Measurements from ENCODE around the gene IGSF23. TPM values are rescaled to one million over a fixed set of nuclear protein-coding genes. Genes with fewer than 3 reads are reported as not detected.

IGSF23 gene
- total and polyA plus RNA-seq, 2 of the 4 experiments (the other 2 are of a cell fraction): 0.27 TPM; not detected in 1

DNA sequence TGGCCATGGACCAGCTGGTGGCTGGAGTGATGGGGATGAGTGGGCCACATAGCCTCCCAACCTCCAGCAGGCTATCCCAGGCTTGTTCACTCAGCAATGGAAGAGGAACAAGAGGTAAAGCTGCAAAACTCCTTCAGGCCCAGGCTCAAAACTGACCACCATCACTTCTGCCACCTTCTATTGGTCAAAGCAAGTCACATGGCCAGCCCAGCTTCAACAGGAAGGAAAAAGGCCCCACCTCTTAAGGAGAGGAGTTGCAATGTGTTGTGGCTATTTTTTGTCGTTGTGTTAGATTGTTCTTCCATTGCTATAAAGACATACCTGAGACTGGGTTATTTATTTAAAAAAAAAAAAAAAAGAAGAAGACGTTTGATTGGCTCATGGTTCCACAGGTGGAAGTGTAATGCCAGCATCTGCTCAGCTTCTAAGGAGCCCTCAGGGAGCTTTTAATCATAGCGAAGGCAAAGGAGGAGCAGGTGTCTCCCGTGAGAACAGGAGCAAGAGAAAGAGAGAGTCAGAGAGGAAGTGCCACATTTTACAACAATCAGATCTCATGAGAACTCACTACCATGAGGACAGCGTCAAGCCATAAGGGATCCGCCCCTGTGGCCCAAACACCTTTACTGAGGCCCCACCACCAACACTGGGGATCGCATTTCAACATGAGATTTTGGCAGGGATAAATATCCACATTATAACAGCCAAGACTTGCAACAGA lies 5.4 kb downstream of the IGSF23 start:
- Histone ChIP-seq H3K79me1 (ENCODE audit: low read depth in 1 of 2, low read length in 2 of 2) (no peaks in the 10 kb centered on the region), H3K56ac (ENCODE audit: extremely low read depth, insufficient read depth, low read length) (no peak overlapping the region), H3K9me3 (ENCODE audit: control insufficient read depth, insufficient read depth, low read length) (no peaks in the 10 kb centered on the region), H2BK5ac (ENCODE audit: low read depth, low read length, poor library complexity, severe bottlenecking) (no peak overlapping the region), H3K27me3 (ENCODE audit: control insufficient read depth, insufficient read depth, low read length) (no peaks in the 10 kb centered on the region), H4K91ac (ENCODE audit: insufficient read depth, low read depth, low read length) (no peak overlapping the region; the same call in 1 of the 2 replicates), H4K5ac (ENCODE audit: low read depth, low read length) (no peak overlapping the region), H4K8ac (ENCODE audit: low read depth in 2 of 2, low read length in 2 of 2) (no peak overlapping the region), H3K27ac (ENCODE audit: insufficient read depth, low read length) (no peak overlapping the region), H2AK9ac (replicated peaks; ENCODE audit: low read depth, low read length, poor library complexity) (no peak overlapping the region), H3K4me1 (ENCODE audit: control insufficient read depth, insufficient read depth, low read length) (peaks cover 5% of the 10 kb centered on the region), H3K4me2 (ENCODE audit: low read depth, low read length) (no peak overlapping the region), H3K4ac (ENCODE audit: low read depth, low read length) (no peak overlapping the region), H4K20me1 (ENCODE audit: insufficient read depth, low read length) (no peaks in the 10 kb centered on the region), H3K18ac (ENCODE audit: low read depth, low read length) (no peak overlapping the region), H3K4me3 (ENCODE audit: insufficient read depth, low read depth, low read length) (no peak overlapping the region), H2AFZ (replicated peaks; ENCODE audit: low read length, poor library complexity) (no peak overlapping the region), H3K9me1 (ENCODE audit: insufficient read depth, low read length) (0 out of 2 replicates have a peak, but pooled peaks cover 4% of the 10 kb centered on the region), H3K9ac (ENCODE audit: low read depth, low read length) (no peak overlapping the region), H2BK120ac (ENCODE audit: low read depth, low read length) (peak overlapping the region; percentile 14), H3K23ac (ENCODE audit: low read depth, low read length) (no peak overlapping the region), H2BK15ac (ENCODE audit: low read depth, low read length) (no peak overlapping the region; the same call in 2 of the 3 replicates), H2AK5ac (ENCODE audit: low read depth, low read length) (peak overlapping the region; percentile 39; the same call in 1 of the 2 replicates), H3K14ac (replicated peaks; ENCODE audit: low read depth, low read length) (no peak overlapping the region), H2BK20ac (ENCODE audit: low read depth, low read length) (no peak overlapping the region), H3K36me3 (ENCODE audit: control insufficient read depth, insufficient read depth, low read length) (no peaks in the 10 kb centered on the region)
- intact Hi-C loops (cut with micrococcal nuclease) (no loop called here), in situ Hi-C loops (cut with MboI; ENCODE audit: low sequenced_read_pairs) (no loop called here), dilution Hi-C loops (cut with HindIII; ENCODE audit: low sequenced_read_pairs, unreplicated experiment) (no loop called here)
- no TSS peak for BruUV-seq (replicated peaks)
- 100% methylated on average over 1 of the region's 7 CpGs; no CpG with 5 or more reads in 1 of the 2 experiments for WGBS, 2 experiments (ENCODE audit: extremely low coverage in 2 of 2, insufficient read length in 1 of 2)
- no peak for ATAC-seq (ENCODE audit: low read depth)
- no peak for DNase-seq
- CTCF ChIA-PET: no interaction called here
- TF ChIP-seq CHD1 (IDR thresholded peaks at IDR 0.05; ENCODE audit: low read depth, low read length) (no peak), FOS (IDR thresholded peaks at IDR 0.05; ENCODE audit: low read depth, low read length) (no peak), NFE2L2 (IDR thresholded peaks at IDR 0.05; ENCODE audit: low read depth, low read length) (no peak), RCOR1 (IDR thresholded peaks at IDR 0.05; ENCODE audit: insufficient replicate concordance, low read length) (no peak), RFX5 (IDR thresholded peaks at IDR 0.05; ENCODE audit: low read depth, low read length) (no peak), POLR2A (IDR thresholded peaks at IDR 0.05; ENCODE audit: low read depth, low read length) (no peak), MAZ (IDR thresholded peaks at IDR 0.05; ENCODE audit: borderline replicate concordance, low read depth, low read length) (no peak), CEBPB (IDR thresholded peaks at IDR 0.05; ENCODE audit: low read depth, low read length) (no peak)
- TF ChIP-seq, protein P1, sequence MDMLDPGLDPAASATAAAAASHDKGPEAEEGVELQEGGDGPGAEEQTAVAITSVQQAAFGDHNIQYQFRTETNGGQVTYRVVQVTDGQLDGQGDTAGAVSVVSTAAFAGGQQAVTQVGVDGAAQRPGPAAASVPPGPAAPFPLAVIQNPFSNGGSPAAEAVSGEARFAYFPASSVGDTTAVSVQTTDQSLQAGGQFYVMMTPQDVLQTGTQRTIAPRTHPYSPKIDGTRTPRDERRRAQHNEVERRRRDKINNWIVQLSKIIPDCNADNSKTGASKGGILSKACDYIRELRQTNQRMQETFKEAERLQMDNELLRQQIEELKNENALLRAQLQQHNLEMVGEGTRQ (IDR thresholded peaks at IDR 0.05; ENCODE audit: low read depth, low read length): no peak
- TF ChIP-seq, protein P2, sequence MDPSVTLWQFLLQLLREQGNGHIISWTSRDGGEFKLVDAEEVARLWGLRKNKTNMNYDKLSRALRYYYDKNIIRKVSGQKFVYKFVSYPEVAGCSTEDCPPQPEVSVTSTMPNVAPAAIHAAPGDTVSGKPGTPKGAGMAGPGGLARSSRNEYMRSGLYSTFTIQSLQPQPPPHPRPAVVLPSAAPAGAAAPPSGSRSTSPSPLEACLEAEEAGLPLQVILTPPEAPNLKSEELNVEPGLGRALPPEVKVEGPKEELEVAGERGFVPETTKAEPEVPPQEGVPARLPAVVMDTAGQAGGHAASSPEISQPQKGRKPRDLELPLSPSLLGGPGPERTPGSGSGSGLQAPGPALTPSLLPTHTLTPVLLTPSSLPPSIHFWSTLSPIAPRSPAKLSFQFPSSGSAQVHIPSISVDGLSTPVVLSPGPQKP (IDR thresholded peaks at IDR 0.05; ENCODE audit: borderline replicate concordance, low read depth, low read length): no peak
- POLR2A ChIA-PET (ENCODE audit: unreplicated experiment): no interaction called here

All from IMR-90 (cell line).